GM18951 (cell line): ENCODE data around the gene HEG1.
"Not testable (repeated sequence)": the region's sequence is repeated elsewhere in the genome, so short reads cannot be mapped to it uniquely, and the experiment has no call there.

ENCODE experiments used
- POLR2A ChIP-seq: IDR thresholded peaks from 4 replicates; pipeline ENCODE4 v1.6.1; 2011; ENCODE audit warnings: mild to moderate bottlenecking; ENCODE audit not compliant: insufficient read length, insufficient read depth; ENCODE audit errors: extremely low read depth
- in situ Hi-C: fragments of 300-500 bp; cut with MboI; formaldehyde crosslinking; loops from one replicate; pipeline ENCODE4 v1.12.0; 2022; ENCODE audit warnings: low sequenced_read_pairs, mixed read lengths, inconsistent platforms; ENCODE audit not compliant: unreplicated experiment

Gene HEG1

GRCh38 chr3:124967964-124968363 is 87.8 kb downstream of the HEG1 start:
- in situ Hi-C loops: no loop called here
- no peak for TF ChIP-seq POLR2A

- TF ChIP-seq POLR2A: no peak
- in situ Hi-C loops: no loop called here
Observed at GRCh38 chr3:124966521-124967445, 89.0 kb downstream of the HEG1 start.

- TF ChIP-seq POLR2A: no peak
- in situ Hi-C loops: no loop called here
Observed at GRCh38 chr3:124965413-124965812, 90.4 kb downstream of the HEG1 start.

- in situ Hi-C loops: no loop called here
- TF ChIP-seq POLR2A: no peak
Observed at GRCh38 chr3:124964387-124964786, 91.4 kb downstream of the HEG1 start.

GRCh38 chr3:124963755-124964154 is 92.0 kb downstream of the HEG1 start:
- in situ Hi-C loops: no loop called here
- no peak for TF ChIP-seq POLR2A

- TF ChIP-seq POLR2A: no peak
- in situ Hi-C loops: no loop called here
Observed at GRCh38 chr3:124962403-124962940, 93.3 kb downstream of the HEG1 start.

GRCh38 chr3:124960698-124961097 is 95.1 kb downstream of the HEG1 start:
- TF ChIP-seq POLR2A: no peak
- in situ Hi-C loops: no loop called here

GRCh38 chr3:124960105-124960504 is 95.7 kb downstream of the HEG1 start:
- in situ Hi-C loops: no loop called here
- TF ChIP-seq POLR2A: no peak

- in situ Hi-C loops: not testable (repeated sequence)
Observed at GRCh38 chr3:124957951-124958350, 97.8 kb downstream of the HEG1 start.

GRCh38 chr3:124952282-124952855 is 103.4 kb downstream of the HEG1 start:
- in situ Hi-C loops: no loop called here
- TF ChIP-seq POLR2A: no peak

- no peak for TF ChIP-seq POLR2A
- in situ Hi-C loops: no loop called here
Observed at GRCh38 chr3:124951511-124952281, 104.1 kb downstream of the HEG1 start.

- in situ Hi-C loops: no loop called here
- no peak for TF ChIP-seq POLR2A
Observed at GRCh38 chr3:124950026-124950425, 105.8 kb downstream of the HEG1 start.

GRCh38 chr3:124942613-124943012 is 113.2 kb downstream of the HEG1 start:
- TF ChIP-seq POLR2A: no peak

GRCh38 chr3:124941771-124942170 is 114.0 kb downstream of the HEG1 start:
- TF ChIP-seq POLR2A: no peak
- in situ Hi-C loops: no loop called here

More at GRCh38 chr3:124942613-124943012, 113.2 kb downstream of the HEG1 start:
- in situ Hi-C loops: no loop called here

GRCh38 chr3:124939661-124940060 is 116.1 kb downstream of the HEG1 start:
- no peak for TF ChIP-seq POLR2A
- in situ Hi-C loops: no loop called here
